Muscle layer of duodenum (tissue), 2 donors: ENCODE data around the gene DOC2A.
"Not testable (repeated sequence)": the region's sequence is repeated elsewhere in the genome, so short reads cannot be mapped to it uniquely, and the experiment has no call there.

Source experiments
- H3K27ac ChIP-seq: one replicate; pipeline ENCODE4 v1.7.0; 2013; ENCODE audit warnings: mild to moderate bottlenecking, low read length
- H3K27me3 ChIP-seq: one replicate; pipeline ENCODE4 v1.7.0; 2013; ENCODE audit warnings: low read depth, mild to moderate bottlenecking, control low read depth, low read length
- H3K36me3 ChIP-seq, 2 donors: one replicate each; pipeline ENCODE4 v1.7.0; 2013; ENCODE audit warnings: low read length in 2 of 2, control low read depth in 1 of 2, mild to moderate bottlenecking in 1 of 2; ENCODE audit not compliant: insufficient read depth in 2 of 2, control insufficient read depth in 1 of 2
- H3K4me1 ChIP-seq, 2 donors: one replicate each; pipeline ENCODE4 v1.7.0; 2013; ENCODE audit warnings: low read length in 2 of 2, mild to moderate bottlenecking in 2 of 2, control low read depth in 1 of 2, moderate library complexity in 1 of 2; ENCODE audit not compliant: insufficient read depth in 2 of 2, control insufficient read depth in 1 of 2
- H3K4me3 ChIP-seq, 2 donors: one replicate each; pipeline ENCODE4 v1.7.0; 2013; ENCODE audit warnings: low read length in 2 of 2, low read depth in 1 of 2, mild to moderate bottlenecking in 1 of 2
- H3K9me3 ChIP-seq, 2 donors: one replicate each; pipeline ENCODE4 v1.7.0; 2013; ENCODE audit warnings: low read length in 2 of 2, control low read depth in 1 of 2, mild to moderate bottlenecking in 1 of 2; ENCODE audit not compliant: control insufficient read depth in 1 of 2
- donor health status: healthy.

The DOC2A gene

DNA sequence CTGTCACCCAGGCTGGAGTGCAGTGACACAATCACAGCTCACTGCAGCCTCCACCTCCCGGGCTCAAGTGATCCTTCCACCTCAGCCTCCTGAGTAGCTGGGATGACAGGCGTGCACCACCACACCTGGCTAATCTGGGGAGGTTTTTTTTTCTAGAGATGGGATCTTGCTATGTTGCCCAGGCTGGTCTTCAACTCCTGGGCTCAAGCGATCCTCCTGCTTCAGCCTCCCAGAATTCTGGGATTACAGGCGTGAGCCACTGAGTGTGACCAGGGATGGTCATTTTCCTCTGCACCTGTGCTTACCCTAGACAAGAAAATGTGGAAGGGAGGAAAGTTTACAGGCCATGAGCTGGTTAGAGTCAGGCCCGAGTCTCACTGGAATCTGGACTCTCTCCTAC, 29.9 kb upstream of the DOC2A start:
- not testable (repeated sequence) for H3K27me3 ChIP-seq, H3K9me3 ChIP-seq, H3K36me3 ChIP-seq, H3K4me1 ChIP-seq, H3K4me3 ChIP-seq, H3K27ac ChIP-seq

DNA sequence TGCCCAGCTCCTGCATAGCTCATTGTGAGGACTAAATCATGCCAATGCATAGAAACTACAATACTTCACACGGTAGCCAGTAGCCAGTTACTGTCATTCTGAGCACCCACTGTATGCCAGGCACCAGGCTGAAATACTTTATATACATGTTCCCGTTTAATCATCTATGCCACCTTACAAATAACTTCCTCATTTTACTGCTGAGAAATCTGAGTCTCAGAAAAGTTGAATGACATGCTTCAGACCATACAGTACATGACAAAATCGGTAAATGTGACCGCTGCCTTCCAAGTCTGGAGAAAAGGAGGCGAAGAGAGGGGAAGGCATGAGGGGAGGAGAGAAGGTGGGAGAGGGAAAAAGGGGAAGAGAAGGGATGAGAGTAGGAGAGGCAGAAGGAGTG, 29.4 kb upstream of the DOC2A start:
- Histone ChIP-seq H3K27me3 (no peaks in the 10 kb centered on the region), H3K36me3 (no peaks in the 10 kb centered on the region), H3K4me3 (no peak overlapping the region), H3K4me1 (no peaks in the 10 kb centered on the region), H3K9me3 (no peaks in the 10 kb centered on the region), H3K27ac (no peak overlapping the region)

DNA sequence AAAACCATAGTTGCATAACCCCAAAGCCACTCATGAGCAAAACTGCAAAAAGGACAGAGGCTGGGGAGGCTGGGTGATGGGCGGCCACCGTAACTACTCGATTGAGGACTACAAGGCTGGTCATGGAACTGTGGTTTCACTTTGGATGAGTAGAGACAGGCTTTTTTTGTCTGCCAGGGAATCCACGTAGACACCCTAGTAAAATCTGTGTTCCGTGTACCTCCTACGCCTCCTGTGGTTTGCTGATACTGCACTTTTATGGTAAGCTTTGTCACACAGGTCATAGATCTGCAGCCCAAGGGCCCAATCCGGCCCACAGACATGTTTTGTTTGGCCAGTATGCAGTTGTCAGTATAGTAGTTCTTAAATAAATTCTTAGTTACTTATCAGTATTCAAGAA, 22.4 kb upstream of the DOC2A start:
- no peak overlapping the region for H3K4me3 ChIP-seq
- no peak overlapping the region for H3K27ac ChIP-seq
- H3K36me3 ChIP-seq: no peaks in the 10 kb centered on the region
- no peaks in the 10 kb centered on the region for H3K9me3 ChIP-seq
- H3K27me3 ChIP-seq: peaks cover 35% of the 10 kb centered on the region
- H3K4me1 ChIP-seq: peaks cover 0 to 12% of the 10 kb centered on the region in 2 donors

DNA sequence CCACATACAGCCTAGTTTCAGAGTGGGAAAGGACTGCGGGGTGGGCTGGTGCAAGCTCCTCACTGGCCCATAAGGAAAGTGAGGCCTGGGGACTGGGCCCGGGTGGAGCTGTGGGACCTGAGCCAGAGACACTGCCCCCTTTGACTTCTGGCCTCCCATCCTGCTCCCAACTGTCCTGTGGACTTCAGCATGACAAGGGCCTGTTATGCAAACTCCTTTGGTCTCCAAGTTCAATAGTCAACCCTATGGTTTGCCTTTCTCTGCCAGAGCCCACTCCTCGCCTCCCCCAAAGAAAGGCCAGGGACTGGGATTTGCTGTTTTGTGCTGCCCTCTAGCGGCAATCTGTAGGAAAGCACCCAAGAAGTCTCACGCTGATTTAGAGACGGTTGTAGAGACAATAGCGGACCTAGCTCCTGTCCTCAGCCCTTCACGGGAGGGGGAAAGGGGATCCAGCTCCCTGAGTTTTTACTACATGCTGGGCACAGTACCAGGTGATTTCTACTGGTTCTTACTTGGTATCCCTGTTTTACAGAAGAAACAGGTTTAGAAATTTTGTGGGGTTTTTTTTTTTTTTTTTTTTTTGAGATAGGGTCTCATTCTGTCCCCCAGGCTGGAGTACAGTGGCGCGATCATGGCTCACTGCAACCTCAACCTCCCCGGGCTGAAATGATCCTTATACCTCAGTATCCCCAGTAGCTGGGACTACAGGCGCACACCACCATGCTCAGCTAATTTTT, 21.4 kb upstream of the DOC2A start:
- Histone ChIP-seq H3K27me3 (peaks cover 37% of the 10 kb centered on the region), H3K36me3 (no peaks in the 10 kb centered on the region), H3K9me3 (no peaks in the 10 kb centered on the region), H3K27ac (no peak overlapping the region), H3K4me3 (no peak overlapping the region), H3K4me1 (peaks cover 0 to 12% of the 10 kb centered on the region in 2 donors)

DNA sequence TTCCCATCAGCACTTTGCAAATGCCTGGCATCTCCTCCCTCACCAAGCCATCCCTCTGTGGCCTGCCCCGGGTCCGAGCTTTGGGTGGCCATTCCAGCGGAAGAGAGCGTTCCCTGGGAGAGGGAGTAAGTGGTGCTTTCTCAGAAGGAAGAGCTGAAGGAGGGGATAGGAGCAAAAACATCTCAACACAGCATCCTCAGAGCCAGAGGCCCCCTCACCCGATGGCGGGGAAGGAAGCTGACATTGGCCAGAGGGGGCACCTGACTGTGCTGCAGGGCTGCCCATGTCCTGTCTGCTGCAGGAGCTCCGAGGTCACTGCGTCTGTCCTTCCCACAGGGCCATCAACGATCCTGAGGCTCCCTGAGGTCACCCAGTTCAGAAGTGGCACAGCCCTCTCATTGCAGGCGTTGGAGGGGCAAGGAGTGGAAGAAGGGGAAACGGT, 20.7 kb upstream of the DOC2A start:
- no peaks in the 10 kb centered on the region for H3K36me3 ChIP-seq
- peaks cover 0 to 12% of the 10 kb centered on the region in 2 donors for H3K4me1 ChIP-seq
- H3K27me3 ChIP-seq: peaks cover 41% of the 10 kb centered on the region
- peak overlapping the region in 1 of 2 donors; percentile 32 for H3K4me3 ChIP-seq
- H3K27ac ChIP-seq: no peak overlapping the region
- H3K9me3 ChIP-seq: no peaks in the 10 kb centered on the region

DNA sequence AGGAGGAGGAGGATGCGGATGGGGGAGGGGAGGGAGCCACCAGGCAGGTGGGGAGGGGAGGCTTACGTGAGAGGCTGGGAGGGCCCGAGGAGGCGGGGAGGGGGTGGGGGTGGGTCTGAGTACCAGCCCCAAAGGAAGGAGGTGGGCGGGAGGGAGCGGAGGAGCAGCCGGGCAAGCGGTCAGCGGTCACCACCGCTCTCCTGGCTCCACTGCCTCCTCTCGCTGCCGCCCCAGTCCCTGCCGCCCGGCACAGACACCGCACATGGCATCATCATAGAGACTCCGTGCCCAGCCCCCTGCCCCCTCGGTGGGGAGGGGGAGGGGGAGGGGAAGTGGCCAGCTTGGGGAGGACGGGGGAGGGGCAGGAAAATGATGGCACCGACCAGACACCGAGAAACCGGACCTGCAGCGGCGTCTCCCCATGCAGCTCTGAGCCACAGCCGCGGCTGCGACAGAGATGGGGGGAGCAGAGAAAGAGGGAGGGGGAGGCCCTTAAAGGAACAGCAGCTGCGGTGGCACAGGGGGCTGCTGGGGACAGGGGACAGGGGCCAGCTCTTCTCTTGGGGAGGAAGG, 20.1 kb upstream of the DOC2A start, which contains the start of gene TLCD3B:
TLCD3B (minus strand) TSS at position 431 of the 573 bp plus-strand sequence. CDS start 744 bp downstream, outside the sequence.
- H3K27ac ChIP-seq: no peak within 1 kb of the TSS
- H3K36me3 ChIP-seq: no peaks in the 10 kb centered on the region
- H3K27me3 ChIP-seq: peaks cover 41% of the 10 kb centered on the region
- peak within 1 kb of the TSS in 1 of 2 donors; percentile 32 for H3K4me3 ChIP-seq
- peaks cover 0 to 12% of the 10 kb centered on the region in 2 donors for H3K4me1 ChIP-seq
- no peaks in the 10 kb centered on the region for H3K9me3 ChIP-seq

DNA sequence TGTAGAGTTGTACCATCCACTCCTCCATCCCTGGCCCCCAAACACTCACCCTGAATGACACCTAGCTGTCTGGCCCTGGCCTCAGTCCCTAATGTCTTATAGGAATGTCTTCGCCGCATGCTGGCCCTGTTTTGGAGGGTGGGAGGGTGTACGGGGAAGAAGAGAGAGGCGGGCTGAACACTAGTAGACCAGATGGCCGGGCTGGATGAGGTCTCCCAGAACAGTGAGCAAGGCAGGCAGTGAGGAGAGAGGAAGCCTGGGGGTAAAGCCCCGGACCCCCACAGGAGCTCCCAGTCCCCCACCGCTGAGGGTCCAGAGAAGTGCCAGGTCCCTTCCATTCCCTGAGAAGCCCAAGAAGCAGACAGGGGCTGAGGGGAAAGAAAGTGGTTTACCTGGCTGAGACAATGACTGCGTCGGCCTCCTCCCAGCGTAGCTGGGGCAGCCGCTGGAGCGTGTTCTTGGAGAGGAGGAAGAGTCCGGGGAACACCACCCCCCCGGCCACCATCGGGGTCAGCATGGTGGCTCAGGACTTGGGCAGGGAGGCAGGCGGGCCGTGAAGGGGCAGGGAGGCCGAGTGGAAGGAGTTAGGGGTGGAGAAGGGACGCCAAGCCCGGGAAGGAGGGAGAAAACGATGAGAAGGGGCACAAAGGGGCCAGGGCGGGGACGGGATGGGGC, 19.3 kb upstream of the DOC2A start:
- Histone ChIP-seq H3K4me1 (peaks cover 0 to 12% of the 10 kb centered on the region in 2 donors), H3K9me3 (no peaks in the 10 kb centered on the region), H3K36me3 (no peaks in the 10 kb centered on the region), H3K27me3 (peaks cover 41% of the 10 kb centered on the region), H3K27ac (no peak overlapping the region), H3K4me3 (no peak overlapping the region)

DNA sequence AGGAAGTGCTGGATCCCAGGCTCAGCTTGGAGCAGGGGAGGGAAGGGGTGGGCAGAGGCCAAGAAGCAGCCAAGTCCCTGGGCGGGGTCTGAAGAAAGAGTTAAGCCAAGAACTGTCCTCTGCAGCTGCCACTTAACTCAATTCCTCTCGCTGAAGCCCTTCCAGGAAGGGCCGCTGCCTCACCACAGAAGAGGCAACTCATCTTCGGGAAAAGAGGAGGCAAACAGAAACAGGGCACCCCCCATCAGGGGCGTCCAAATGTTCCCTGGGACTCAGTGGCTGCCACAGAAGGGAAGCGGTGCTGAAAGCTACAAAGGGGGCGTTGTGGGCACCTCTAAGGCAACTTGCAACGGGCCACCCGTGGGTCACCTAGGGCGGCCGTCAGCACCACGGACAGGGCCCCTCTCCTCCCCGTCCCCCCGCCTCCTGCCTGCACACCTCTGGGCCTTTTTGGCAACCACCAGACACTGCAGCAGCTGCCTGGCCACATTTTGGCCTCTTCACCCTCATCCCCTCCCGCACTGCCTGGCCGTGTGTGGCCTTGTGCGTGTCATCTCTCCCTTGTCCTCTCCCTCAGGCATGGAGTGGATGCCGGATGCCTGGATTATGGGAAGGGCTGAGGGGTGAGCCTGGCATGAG, 17.7 kb upstream of the DOC2A start:
- H3K36me3 ChIP-seq: no peaks in the 10 kb centered on the region
- no peak overlapping the region for H3K27ac ChIP-seq
- no peak overlapping the region for H3K4me3 ChIP-seq
- H3K9me3 ChIP-seq: no peaks in the 10 kb centered on the region
- H3K4me1 ChIP-seq: peaks cover 0 to 12% of the 10 kb centered on the region in 2 donors
- peaks cover 38% of the 10 kb centered on the region for H3K27me3 ChIP-seq

DNA sequence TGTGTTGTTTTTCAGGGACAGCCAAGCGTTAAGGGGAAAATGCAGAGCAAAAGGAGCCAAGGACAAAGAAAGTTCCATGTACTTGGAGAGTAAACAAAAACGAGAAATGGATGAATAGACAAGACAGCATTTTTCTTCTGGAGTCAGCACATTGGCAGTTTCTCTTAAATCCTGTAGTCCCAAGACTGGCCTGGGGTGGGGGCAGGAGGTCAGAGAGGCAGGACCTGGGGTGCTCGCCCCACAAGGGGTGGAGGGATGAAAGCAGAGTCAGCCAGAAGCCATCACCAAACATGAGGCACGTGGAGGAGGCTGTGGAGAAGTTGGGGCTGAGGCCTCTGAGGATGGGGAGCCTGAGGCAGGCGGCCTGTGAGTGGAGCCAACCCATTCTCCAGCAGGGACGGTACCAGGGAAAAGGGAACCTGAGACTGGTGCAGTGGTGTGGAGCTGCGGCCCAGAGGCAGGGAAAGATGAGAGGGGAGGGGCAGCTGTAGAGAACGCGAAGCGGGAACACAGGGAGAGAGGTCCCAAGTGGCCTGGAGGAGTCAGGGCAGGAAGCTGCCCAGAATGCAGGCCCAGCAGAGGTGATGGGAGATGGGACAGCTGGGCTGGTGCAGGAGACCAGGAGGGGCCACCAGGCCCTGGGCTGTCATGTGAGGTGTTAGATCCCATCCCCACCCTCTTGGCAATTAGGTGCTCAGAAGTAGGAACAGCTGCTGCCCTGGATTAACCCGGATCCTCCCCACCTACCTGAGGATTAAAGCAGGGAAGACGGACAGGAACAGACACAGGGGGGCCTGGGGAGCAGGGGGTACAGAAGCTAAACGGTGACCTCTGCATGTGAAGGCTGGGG, 17.0 kb upstream of the DOC2A start:
- H3K27ac ChIP-seq: no peak overlapping the region
- peaks cover 0 to 12% of the 10 kb centered on the region in 2 donors for H3K4me1 ChIP-seq
- peaks cover 33% of the 10 kb centered on the region for H3K27me3 ChIP-seq
- no peaks in the 10 kb centered on the region for H3K36me3 ChIP-seq
- no peaks in the 10 kb centered on the region for H3K9me3 ChIP-seq
- no peak overlapping the region for H3K4me3 ChIP-seq

DNA sequence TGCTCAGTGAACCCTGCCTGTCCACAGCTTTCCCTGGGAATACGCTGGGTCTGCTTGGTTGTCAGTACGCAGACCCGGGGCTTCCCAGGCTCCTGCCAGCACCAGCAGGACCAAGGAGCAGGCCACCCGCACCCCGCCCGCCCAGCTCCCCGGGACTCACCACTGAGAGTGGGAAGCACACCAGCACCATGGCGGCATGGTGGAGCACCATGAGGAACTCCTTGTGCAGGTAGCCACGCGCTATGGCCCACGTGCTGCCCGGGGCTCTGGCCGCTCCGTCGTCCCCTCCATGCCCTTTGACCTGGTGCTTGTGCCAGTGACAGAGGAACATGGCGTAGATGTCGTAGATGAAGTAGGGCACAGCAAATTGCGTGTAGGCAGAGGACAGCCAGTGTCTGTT, 15.6 kb upstream of the DOC2A start:
- peaks cover 0 to 13% of the 10 kb centered on the region in 2 donors for H3K4me1 ChIP-seq
- no peak overlapping the region for H3K4me3 ChIP-seq
- H3K27me3 ChIP-seq: peaks cover 23% of the 10 kb centered on the region
- no peaks in the 10 kb centered on the region for H3K36me3 ChIP-seq
- no peaks in the 10 kb centered on the region for H3K9me3 ChIP-seq
- H3K27ac ChIP-seq: no peak overlapping the region
